Measurements from ENCODE around the gene AMN.

The AMN gene

GRCh38 chr14:102951034-102951433 is 28.6 kb downstream of the AMN start:
- Histone ChIP-seq H2AFZ (ENCODE audit: low read length) (no peak overlapping the region), H3K79me2 (ENCODE audit: low read length) (no peaks in the 10 kb centered on the region), H3K36me3 (replicated peaks; ENCODE audit: insufficient read depth, low read length) (no peaks in the 10 kb centered on the region), H3K9me3 (replicated peaks; ENCODE audit: insufficient read depth, low read length) (no peaks in the 10 kb centered on the region), H4K20me1 (ENCODE audit: insufficient read depth, low read length) (no peaks in the 10 kb centered on the region), H3K4me3 (ENCODE audit: low read length) (no peak overlapping the region), H3K9me2 (replicated peaks; ENCODE audit: insufficient read depth, low read length) (no peaks in the 10 kb centered on the region), H3K27ac (ENCODE audit: low read length) (no peak overlapping the region), H3K9ac (ENCODE audit: low read length) (no peak overlapping the region), H3K27me3 (replicated peaks; ENCODE audit: insufficient read depth, low read length) (no peaks in the 10 kb centered on the region), H3F3A (ENCODE audit: insufficient read depth, low read length) (no peaks in the 10 kb centered on the region), H3K4me2 (ENCODE audit: low read depth, low read length) (no peak overlapping the region), H3K4me1 (ENCODE audit: low read length) (no peaks in the 10 kb centered on the region)
- TF ChIP-seq EZH2phosphoT487 (IDR thresholded peaks at IDR 0.05; ENCODE audit: low read length) (no peak), EZH2 (optimal IDR thresholded peaks at IDR 0.05; ENCODE audit: low read depth, low read length) (no peak), CTCF (IDR thresholded peaks at IDR 0.05; ENCODE audit: low read length) (no peak)
- DNase-seq = no peak

- Histone ChIP-seq H3K4me3 (ENCODE audit: low read length) (no peak overlapping the region), H3K27me3 (replicated peaks; ENCODE audit: insufficient read depth, low read length) (no peaks in the 10 kb centered on the region), H3K4me2 (ENCODE audit: low read depth, low read length) (no peak overlapping the region), H3K79me2 (ENCODE audit: low read length) (no peaks in the 10 kb centered on the region), H3K9me3 (replicated peaks; ENCODE audit: insufficient read depth, low read length) (no peaks in the 10 kb centered on the region), H4K20me1 (ENCODE audit: insufficient read depth, low read length) (no peaks in the 10 kb centered on the region), H3F3A (ENCODE audit: insufficient read depth, low read length) (no peaks in the 10 kb centered on the region), H3K27ac (ENCODE audit: low read length) (no peak overlapping the region), H3K9me2 (replicated peaks; ENCODE audit: insufficient read depth, low read length) (no peaks in the 10 kb centered on the region), H2AFZ (ENCODE audit: low read length) (no peak overlapping the region), H3K36me3 (replicated peaks; ENCODE audit: insufficient read depth, low read length) (no peaks in the 10 kb centered on the region), H3K9ac (ENCODE audit: low read length) (no peak overlapping the region), H3K4me1 (ENCODE audit: low read length) (no peaks in the 10 kb centered on the region)
- DNase-seq = no peak
- no peak for TF ChIP-seq CTCF (IDR thresholded peaks at IDR 0.05; ENCODE audit: low read length)
- TF ChIP-seq EZH2 (optimal IDR thresholded peaks at IDR 0.05; ENCODE audit: low read depth, low read length) = no peak
- TF ChIP-seq EZH2phosphoT487 (IDR thresholded peaks at IDR 0.05; ENCODE audit: low read length) = no peak
Measured at GRCh38 chr14:102951799-102952198, 29.3 kb downstream of the AMN start.

- no peaks in the 10 kb centered on the region for H3K4me1 ChIP-seq (ENCODE audit: low read length)
- no peaks in the 10 kb centered on the region for H4K20me1 ChIP-seq (ENCODE audit: insufficient read depth, low read length)
- H3K9me2 ChIP-seq (replicated peaks; ENCODE audit: insufficient read depth, low read length) = no peaks in the 10 kb centered on the region
- H3K27me3 ChIP-seq (replicated peaks; ENCODE audit: insufficient read depth, low read length) = no peaks in the 10 kb centered on the region
- no peak overlapping the region for H3K4me3 ChIP-seq (ENCODE audit: low read length)
- H3K36me3 ChIP-seq (replicated peaks; ENCODE audit: insufficient read depth, low read length) = no peaks in the 10 kb centered on the region
- no peak for DNase-seq
- no peak overlapping the region for H3K9ac ChIP-seq (ENCODE audit: low read length)
- H2AFZ ChIP-seq (ENCODE audit: low read length) = no peak overlapping the region
- no peaks in the 10 kb centered on the region for H3F3A ChIP-seq (ENCODE audit: insufficient read depth, low read length)
- H3K4me2 ChIP-seq (ENCODE audit: low read depth, low read length) = no peak overlapping the region
- no peak overlapping the region for H3K27ac ChIP-seq (ENCODE audit: low read length)
- no peaks in the 10 kb centered on the region for H3K9me3 ChIP-seq (replicated peaks; ENCODE audit: insufficient read depth, low read length)
- TF ChIP-seq CTCF (IDR thresholded peaks at IDR 0.05; ENCODE audit: low read length) (no peak), EZH2 (optimal IDR thresholded peaks at IDR 0.05; ENCODE audit: low read depth, low read length) (no peak), EZH2phosphoT487 (IDR thresholded peaks at IDR 0.05; ENCODE audit: low read length) (no peak)
- no peaks in the 10 kb centered on the region for H3K79me2 ChIP-seq (ENCODE audit: low read length)
Measured at GRCh38 chr14:102952276-102952675, 29.8 kb downstream of the AMN start.

All from MM.1S (cell line).